Tibial nerve (tissue), 4 donors: ENCODE data around the gene DAZAP1. TPM values are rescaled to one million over a fixed set of nuclear protein-coding genes. Genes with fewer than 3 reads are reported as not detected.

Source experiments
- DNase-seq, 2 donors: peaks; one replicate each; pipeline ENCODE4 v3.0.0-alpha.2; 2019; ENCODE audit warnings: low spot score in 2 of 2
- H3K27ac ChIP-seq, 4 donors: fragments of 200-600 bp; sonication (generic) in 3 of 4; one replicate each; pipeline ENCODE4 v1.5.1; 2017 to 2019; ENCODE audit warnings: mild to moderate bottlenecking in 1 of 4
- H3K27me3 ChIP-seq, 2 donors: fragments of 200-600 bp; sonication (generic) in 1 of 2; one replicate each; pipeline versions ENCODE4 v1.5.1 to v1.6.0; 2017 to 2019
- H3K36me3 ChIP-seq, 3 donors: fragments of 200-600 bp; sonication (generic); one replicate each; pipeline ENCODE4 v1.5.1; 2018 to 2019
- H3K4me1 ChIP-seq, 4 donors: fragments of 200-600 bp; sonication (generic) in 3 of 4; one replicate each; pipeline ENCODE4 v1.5.1; 2017 to 2019
- H3K4me3 ChIP-seq, 4 donors: fragments of 200-600 bp; sonication (generic) in 3 of 4; one replicate each; pipeline ENCODE4 v1.5.1; 2017 to 2019; ENCODE audit warnings: mild to moderate bottlenecking in 1 of 4, moderate library complexity in 1 of 4
- H3K9me3 ChIP-seq, 4 donors: fragments of 200-600 bp; sonication (generic) in 3 of 4; one replicate each; pipeline ENCODE4 v1.5.1; 2017 to 2019
- EP300 ChIP-seq, 2 donors: sonication (generic); formaldehyde crosslinking; IDR thresholded peaks; one replicate each; pipeline ENCODE4 v1.6.1; 2017; ENCODE audit warnings: antibody characterized with exemption in 2 of 2, mild to moderate bottlenecking in 1 of 2
- POLR2A ChIP-seq, 2 donors: fragments of 450-650 bp; IDR thresholded peaks; one replicate each; pipeline ENCODE4 v1.6.1; 2017; ENCODE audit warnings: antibody characterized with exemption in 2 of 2, mild to moderate bottlenecking in 2 of 2, moderate library complexity in 2 of 2
- WGBS, 2 donors: methylation state at CpG; one replicate each; pipeline ENCODE4 v1.1.5; 2018; 5-methylcytosine and 5-hydroxymethylcytosine counted together
- total RNA-seq, 4 donors: library from RNA; depleted of rRNA; stranded (reverse); fragments of >200 nt; gene quantifications; one replicate each; pipeline ENCODE4 v1.1.0, GENCODE V29; 2016
- TF ChIP-seq, protein P1 (sequence below), 5 experiments: fragments of 200-600 bp in 3 of 5; fragments of 450-650 bp in 2 of 5; sonication (generic) in 3 of 5; IDR thresholded peaks; one replicate each; pipeline ENCODE4 v1.5.1; 2016 to 2019; ENCODE audit warnings: antibody characterized with exemption in 5 of 5, mild to moderate bottlenecking in 3 of 5, moderate library complexity in 2 of 5

The DAZAP1 gene
- total RNA-seq, 4 donors from 2014 or later, result 34.3 to 68.4 (median 61.0) TPM

DNA sequence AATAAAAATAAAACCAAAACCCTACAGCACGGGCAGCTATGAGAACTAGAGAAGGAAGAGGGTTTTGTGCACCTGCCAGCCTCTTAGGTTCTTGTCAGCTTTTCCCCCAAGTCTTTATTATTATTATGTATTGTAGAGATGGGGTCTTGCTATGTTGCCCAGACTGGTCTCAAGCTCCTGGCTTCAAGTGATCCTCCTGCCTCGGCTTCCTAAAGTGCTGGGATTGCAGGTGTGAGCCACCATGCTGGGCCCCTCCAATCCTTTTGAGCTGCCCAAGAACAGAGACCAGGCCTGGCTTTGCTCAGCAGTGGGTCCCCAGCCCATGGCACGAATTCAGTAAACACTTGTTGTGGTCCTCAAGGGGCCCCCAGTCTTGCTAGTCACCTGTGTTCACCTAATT, 25.1 kb upstream of the DAZAP1 start:
- H3K4me1 ChIP-seq, result peaks cover 0 to 37% (median 17%) of the 10 kb centered on the region in 4 donors
- no peaks in the 10 kb centered on the region for H3K9me3 ChIP-seq
- 85 to 86% methylated on average over 3 of the region's 3 CpGs for WGBS, 2 donors
- H3K36me3 ChIP-seq, result peaks cover 0 to 26% (median 0%) of the 10 kb centered on the region in 3 donors
- no peak overlapping the region for H3K27ac ChIP-seq
- no peak overlapping the region for H3K4me3 ChIP-seq
- no peak for TF ChIP-seq EP300 (IDR thresholded peaks at IDR 0.05)
- TF ChIP-seq POLR2A (IDR thresholded peaks at IDR 0.05), result no peak
- no peaks in the 10 kb centered on the region for H3K27me3 ChIP-seq
- no peak for DNase-seq

DNA sequence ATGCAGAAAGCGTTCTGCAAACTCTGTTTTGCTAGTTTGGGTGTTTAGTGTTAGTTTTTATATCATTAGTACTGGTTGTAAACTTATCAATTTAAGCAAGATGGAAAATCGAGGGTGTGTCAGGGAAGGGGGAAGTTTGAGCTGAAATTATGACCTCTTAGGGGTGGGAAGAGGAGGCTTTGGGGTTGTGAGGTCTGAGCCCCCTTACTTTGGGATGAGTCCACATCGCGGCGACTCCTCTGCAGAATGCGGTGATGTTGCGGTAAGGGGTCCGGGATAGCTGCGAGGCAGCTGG, 24.4 kb upstream of the DAZAP1 start:
- Histone ChIP-seq H3K4me1 (peaks cover 0 to 41% (median 17%) of the 10 kb centered on the region in 4 donors), H3K4me3 (peak overlapping the region in 1 of 4 donors; percentile 98), H3K9me3 (no peaks in the 10 kb centered on the region), H3K27ac (peak overlapping the region in 1 of 4 donors; percentile 16), H3K27me3 (no peaks in the 10 kb centered on the region), H3K36me3 (peaks cover 0 to 26% (median 0%) of the 10 kb centered on the region in 3 donors)
- no peak for DNase-seq
- TF ChIP-seq, protein P1, sequence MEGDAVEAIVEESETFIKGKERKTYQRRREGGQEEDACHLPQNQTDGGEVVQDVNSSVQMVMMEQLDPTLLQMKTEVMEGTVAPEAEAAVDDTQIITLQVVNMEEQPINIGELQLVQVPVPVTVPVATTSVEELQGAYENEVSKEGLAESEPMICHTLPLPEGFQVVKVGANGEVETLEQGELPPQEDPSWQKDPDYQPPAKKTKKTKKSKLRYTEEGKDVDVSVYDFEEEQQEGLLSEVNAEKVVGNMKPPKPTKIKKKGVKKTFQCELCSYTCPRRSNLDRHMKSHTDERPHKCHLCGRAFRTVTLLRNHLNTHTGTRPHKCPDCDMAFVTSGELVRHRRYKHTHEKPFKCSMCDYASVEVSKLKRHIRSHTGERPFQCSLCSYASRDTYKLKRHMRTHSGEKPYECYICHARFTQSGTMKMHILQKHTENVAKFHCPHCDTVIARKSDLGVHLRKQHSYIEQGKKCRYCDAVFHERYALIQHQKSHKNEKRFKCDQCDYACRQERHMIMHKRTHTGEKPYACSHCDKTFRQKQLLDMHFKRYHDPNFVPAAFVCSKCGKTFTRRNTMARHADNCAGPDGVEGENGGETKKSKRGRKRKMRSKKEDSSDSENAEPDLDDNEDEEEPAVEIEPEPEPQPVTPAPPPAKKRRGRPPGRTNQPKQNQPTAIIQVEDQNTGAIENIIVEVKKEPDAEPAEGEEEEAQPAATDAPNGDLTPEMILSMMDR (IDR thresholded peaks at IDR 0.05), result no peak
- TF ChIP-seq POLR2A (IDR thresholded peaks at IDR 0.05) (no peak), EP300 (IDR thresholded peaks at IDR 0.05) (no peak)
- 16 to 21% methylated on average over 9 of the region's 9 CpGs for WGBS, 2 donors

DNA sequence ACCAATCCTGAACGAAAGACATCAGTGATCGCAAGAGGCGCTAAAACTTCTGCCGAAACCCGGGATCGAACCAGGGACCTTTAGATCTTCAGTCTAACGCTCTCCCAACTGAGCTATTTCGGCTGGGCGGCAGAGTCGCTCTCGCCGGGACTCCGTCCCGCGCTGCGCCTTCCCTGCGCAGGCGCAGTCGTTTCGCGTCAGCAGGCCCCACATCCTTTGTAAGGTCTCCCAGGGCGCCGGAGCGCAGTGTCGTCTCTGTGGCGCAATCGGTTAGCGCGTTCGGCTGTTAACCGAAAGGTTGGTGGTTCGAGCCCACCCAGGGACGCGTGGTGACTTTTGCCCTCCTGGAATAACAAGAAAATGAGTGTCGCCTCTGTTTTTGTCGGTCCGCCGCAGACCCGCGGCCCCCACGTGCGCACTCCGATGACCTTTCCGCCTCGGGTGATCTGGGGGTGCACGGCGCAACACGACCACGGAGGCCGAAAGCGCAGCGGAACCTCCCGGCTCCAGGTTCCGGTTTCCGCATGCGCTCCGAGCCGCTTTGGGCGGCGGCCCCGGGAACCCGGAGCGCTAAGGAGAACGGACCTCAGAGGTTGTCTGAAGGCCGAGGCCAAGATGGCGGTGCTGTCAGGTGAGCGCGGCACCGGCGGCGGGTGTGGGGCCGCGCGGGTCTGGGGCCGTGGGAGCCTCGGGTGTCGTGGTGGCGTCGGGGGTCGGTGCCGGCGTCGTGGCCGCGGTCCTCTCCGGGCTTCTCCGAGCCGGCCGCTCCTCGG, 23.9 kb upstream of the DAZAP1 start, which contains the start of gene NDUFS7:
Gene NDUFS7, plus strand, starts transcription at position 596 of the 773 bp plus-strand sequence. Its CDS starts 20 bp downstream, at position 616.
- H3K27ac ChIP-seq, result peak within 1 kb of the TSS; percentile 81 to 94 (median 90)
- DNase-seq, result peak; percentile 82 to 93
- TF ChIP-seq, protein P1 (IDR thresholded peaks at IDR 0.05), result peak in 2 of 5 experiments; percentile 80 to 83
- TF ChIP-seq EP300 (IDR thresholded peaks at IDR 0.05) (peak; percentile 93 to 96), POLR2A (IDR thresholded peaks at IDR 0.05) (peak; percentile 39 to 43)
- no peaks in the 10 kb centered on the region for H3K27me3 ChIP-seq
- peaks cover 0 to 26% (median 3%) of the 10 kb centered on the region in 3 donors for H3K36me3 ChIP-seq
- no peaks in the 10 kb centered on the region for H3K9me3 ChIP-seq
- WGBS, 2 donors, result 1% methylated on average over 41 to 77 of the region's 90 CpGs
- H3K4me3 ChIP-seq, result peak within 1 kb of the TSS; percentile 72 to 98 (median 92)
- H3K4me1 ChIP-seq, result peaks cover 0 to 41% (median 17%) of the 10 kb centered on the region in 4 donors

DNA sequence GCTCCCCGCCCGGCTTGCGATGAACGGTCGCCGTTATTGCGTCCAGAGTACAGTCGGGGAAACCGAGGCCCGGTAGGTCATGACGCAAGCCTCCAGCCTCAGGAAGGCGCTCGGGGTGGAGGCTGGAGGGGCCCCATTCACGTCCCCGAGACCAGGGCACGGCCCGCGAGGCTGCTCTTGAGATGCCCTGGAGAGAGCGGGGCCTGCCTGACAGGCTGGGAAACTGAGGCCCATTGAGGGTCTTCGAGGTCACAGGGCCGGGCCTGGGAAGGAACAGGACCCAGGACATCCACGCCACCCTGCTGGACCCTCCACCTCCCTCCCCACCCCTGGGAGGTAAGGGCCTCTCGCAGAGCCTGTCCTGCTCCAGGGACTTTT, 23.3 kb upstream of the DAZAP1 start:
- peaks cover 0 to 41% (median 17%) of the 10 kb centered on the region in 4 donors for H3K4me1 ChIP-seq
- H3K27ac ChIP-seq, result peak overlapping the region; percentile 81 to 94 (median 90)
- H3K9me3 ChIP-seq, result no peaks in the 10 kb centered on the region
- H3K36me3 ChIP-seq, result peaks cover under 1 to 27% (median 7%) of the 10 kb centered on the region in 3 donors
- peak overlapping the region; percentile 72 to 98 (median 92) for H3K4me3 ChIP-seq
- no peaks in the 10 kb centered on the region for H3K27me3 ChIP-seq
- DNase-seq, result no peak
- no peak for TF ChIP-seq EP300 (IDR thresholded peaks at IDR 0.05)
- TF ChIP-seq POLR2A (IDR thresholded peaks at IDR 0.05), result no peak
- TF ChIP-seq, protein P1 (IDR thresholded peaks at IDR 0.05), result no peak
- WGBS, 2 donors, result 3 to 4% methylated on average over 3 to 5 of the region's 23 CpGs

DNA sequence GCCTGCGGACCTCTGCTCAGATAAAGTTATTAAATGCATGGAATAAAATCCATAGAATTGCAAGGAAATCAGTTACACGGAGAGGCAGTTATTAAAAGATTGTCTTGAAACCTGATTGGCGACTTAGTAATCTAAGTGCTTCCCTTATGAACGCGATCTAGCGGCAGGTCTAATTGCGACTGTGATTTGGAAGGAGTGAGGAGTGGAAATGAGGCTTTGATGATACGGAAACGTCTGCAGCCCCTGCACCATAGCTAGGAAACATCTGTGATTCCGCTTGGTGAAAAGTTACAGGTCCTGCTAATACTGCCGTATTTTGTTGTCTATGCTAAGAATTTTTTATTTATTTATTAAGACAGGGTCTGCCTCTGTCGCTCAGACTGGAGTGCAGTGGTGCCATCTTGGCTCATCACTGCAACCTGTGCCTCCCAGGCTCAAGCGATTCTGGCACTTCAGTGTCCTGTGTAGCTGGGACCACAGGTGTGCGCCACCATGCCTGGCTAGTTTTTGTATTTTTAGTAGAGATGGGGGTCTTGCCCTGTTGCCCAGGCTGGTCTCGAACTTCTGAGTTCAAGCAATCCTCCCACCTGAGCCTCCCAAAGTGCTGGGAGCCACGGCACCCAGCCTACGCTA, 22.8 kb upstream of the DAZAP1 start:
- DNase-seq, result no peak
- TF ChIP-seq POLR2A (IDR thresholded peaks at IDR 0.05), result no peak
- TF ChIP-seq EP300 (IDR thresholded peaks at IDR 0.05), result no peak
- TF ChIP-seq, protein P1 (IDR thresholded peaks at IDR 0.05), result no peak
- H3K9me3 ChIP-seq, result no peaks in the 10 kb centered on the region
- WGBS, 2 donors, result 37 to 38% methylated on average over 17 of the region's 17 CpGs
- H3K4me1 ChIP-seq, result peaks cover 0 to 41% (median 17%) of the 10 kb centered on the region in 4 donors
- H3K36me3 ChIP-seq, result peaks cover 2 to 32% (median 12%) of the 10 kb centered on the region in 3 donors
- no peaks in the 10 kb centered on the region for H3K27me3 ChIP-seq
- peak overlapping the region; percentile 81 to 94 (median 90) for H3K27ac ChIP-seq
- peak overlapping the region; percentile 72 to 98 (median 92) for H3K4me3 ChIP-seq
